ENCODE measurements around the gene PDZD2. TPM values are rescaled to one million over a fixed set of nuclear protein-coding genes. Genes with fewer than 3 reads are reported as not detected.
"Not testable (repeated sequence)": the region's sequence is repeated elsewhere in the genome, so short reads cannot be mapped to it uniquely, and the experiment has no call there.

Gene PDZD2
- total RNA-seq (10 to 100 TPM in 2 of 4 donors, 1 to 10 TPM in 2; 7.1 to 11.7 (median 10.0) TPM), polyA plus RNA-seq (1 to 10 TPM; 1.2 to 2.1 (median 1.9) TPM)

GRCh38 chr5:31638748-31639418 lies at the start of gene PDZD2:
Gene PDZD2, plus strand, starts transcription at chr5:31639131.
- peak; percentile 84 for DNase-seq
- Histone ChIP-seq H3K27ac (peak within 1 kb of the TSS in 2 of 4 donors; percentile 31 to 42), H3K36me3 (no peaks in the 10 kb centered on the region), H3K9me3 (no peaks in the 10 kb centered on the region), H3K27me3 (no peaks in the 10 kb centered on the region), H3K4me1 (peaks cover 0 to 17% (median 13%) of the 10 kb centered on the region in 4 donors), H3K4me3 (peak within 1 kb of the TSS; percentile 39 to 73 (median 53))
- 0 to 1% methylated on average over 70 of the region's 70 CpGs for WGBS, 2 donors
- TF ChIP-seq CTCF (IDR thresholded peaks at IDR 0.05) (peak in 1 of 4 experiments; percentile 40), POLR2A (IDR thresholded peaks at IDR 0.05) (no peak)
- intact Hi-C loops (cut with DNase I) = no loop called here

- Histone ChIP-seq H3K27me3 (peaks cover 0 to 4% (median 0%) of the 10 kb centered on the region in 3 donors), H3K27ac (no peak overlapping the region), H3K9me3 (no peaks in the 10 kb centered on the region), H3K4me3 (no peak overlapping the region), H3K4me1 (no peaks in the 10 kb centered on the region), H3K36me3 (no peaks in the 10 kb centered on the region)
- intact Hi-C loops (cut with DNase I) = no loop called here
- 84 to 90% methylated on average over 3 of the region's 3 CpGs for whole genome bisulfite sequencing, 2 donors
- DNase-seq = no peak
- no peak for TF ChIP-seq POLR2A (IDR thresholded peaks at IDR 0.05)
- TF ChIP-seq POLR2AphosphoS5 (IDR thresholded peaks at IDR 0.05) = no peak
- TF ChIP-seq EP300 (IDR thresholded peaks at IDR 0.05) = no peak
These were observed 45.3 kb upstream of the PDZD2 start for GRCh38 chr5:31593665-31594064.

- Histone ChIP-seq H3K27me3 (peaks cover 0 to 4% (median 0%) of the 10 kb centered on the region in 3 donors), H3K27ac (no peak overlapping the region), H3K9me3 (no peaks in the 10 kb centered on the region), H3K4me3 (no peak overlapping the region), H3K36me3 (no peaks in the 10 kb centered on the region), H3K4me1 (no peaks in the 10 kb centered on the region)
- 19 to 58% methylated on average over 1 of the region's 1 CpG for WGBS, 2 donors
- intact Hi-C loops (cut with DNase I) = no loop called here
- no peak for TF ChIP-seq EP300 (IDR thresholded peaks at IDR 0.05)
- no peak for TF ChIP-seq POLR2A (IDR thresholded peaks at IDR 0.05)
- TF ChIP-seq CTCF (IDR thresholded peaks at IDR 0.05) = no peak
- no peak for TF ChIP-seq POLR2AphosphoS5 (IDR thresholded peaks at IDR 0.05)
- no peak for DNase-seq
These were observed 42.6 kb upstream of the PDZD2 start for GRCh38 chr5:31596354-31596753.

- Histone ChIP-seq H3K4me1 (no peaks in the 10 kb centered on the region), H3K4me3 (no peak overlapping the region), H3K36me3 (no peaks in the 10 kb centered on the region), H3K27ac (no peak overlapping the region), H3K9me3 (no peaks in the 10 kb centered on the region), H3K27me3 (peaks cover 0 to 4% (median 0%) of the 10 kb centered on the region in 3 donors)
- intact Hi-C loops (cut with DNase I) = no loop called here
- no peak for DNase-seq
- 73 to 77% methylated on average over 5 of the region's 5 CpGs for WGBS, 2 donors
- no peak for TF ChIP-seq POLR2A (IDR thresholded peaks at IDR 0.05)
- TF ChIP-seq POLR2AphosphoS5 (IDR thresholded peaks at IDR 0.05) = no peak
- TF ChIP-seq CTCF (IDR thresholded peaks at IDR 0.05) = no peak
- TF ChIP-seq EP300 (IDR thresholded peaks at IDR 0.05) = no peak
These were observed 40.0 kb upstream of the PDZD2 start for GRCh38 chr5:31598640-31599611.

- intact Hi-C loops (cut with DNase I); H3K4me1 ChIP-seq: not testable (repeated sequence)
- WGBS, 2 donors = 82 to 86% methylated on average over 4 of the region's 4 CpGs
These were observed 36.6 kb upstream of the PDZD2 start for GRCh38 chr5:31602305-31602704.

More at GRCh38 chr5:31602305-31602704, 36.6 kb upstream of the PDZD2 start:
- H3K27me3 ChIP-seq, H3K27ac ChIP-seq, DNase-seq, H3K36me3 ChIP-seq, H3K4me3 ChIP-seq, H3K9me3 ChIP-seq: not testable (repeated sequence)

All from sigmoid colon (tissue), 7 donors.